ENCODE measurements around the gene C8G. TPM values are rescaled to one million over a fixed set of nuclear protein-coding genes. Genes with fewer than 3 reads are reported as not detected.

Gene C8G
- total RNA-seq, 1 donor from 2014 or later: 1.1 TPM

DNA sequence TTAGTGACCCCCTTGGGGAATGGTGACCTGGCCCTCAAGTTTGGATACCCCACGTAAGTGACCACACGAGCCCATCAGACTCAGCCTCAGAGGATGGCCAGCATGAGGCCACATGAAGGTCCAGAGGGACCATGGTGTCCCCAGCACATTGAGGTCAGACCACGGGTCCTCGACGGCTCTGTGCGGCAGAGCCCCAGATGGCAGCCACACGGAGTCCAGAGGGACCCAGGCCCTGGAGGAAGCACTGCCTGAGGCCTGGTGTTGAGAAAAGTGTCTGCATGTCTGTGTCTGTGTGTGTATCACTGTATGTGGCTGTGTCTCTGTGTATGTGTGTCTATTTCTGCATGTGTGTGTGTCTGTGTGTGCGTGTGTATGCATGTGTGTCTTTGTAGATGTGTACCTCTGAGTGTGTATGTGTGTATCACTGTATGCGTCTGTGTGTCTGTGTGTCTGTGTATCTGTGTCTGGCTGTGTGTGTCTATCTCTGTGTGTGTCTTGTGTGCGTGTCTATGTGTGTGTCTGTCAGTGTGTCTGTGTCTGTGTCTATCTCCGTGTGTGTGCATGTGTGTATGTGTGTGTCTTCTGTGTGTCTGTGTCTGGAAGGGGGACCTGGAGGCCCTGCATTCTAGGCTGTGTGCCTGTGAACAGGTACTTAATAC is 38.7 kb downstream of the C8G start:
- no peak for TF ChIP-seq CTCF (IDR thresholded peaks at IDR 0.05)
- intact Hi-C loops (cut with DNase I): no loop called here
- no peak for DNase-seq

GRCh38 chr9:136984464-136985026 is 39.5 kb downstream of the C8G start:
- no peak overlapping the region for H3K4me3 ChIP-seq
- H3K27me3 ChIP-seq: peaks cover 23% of the 10 kb centered on the region
- H3K4me1 ChIP-seq: peaks cover 5% of the 10 kb centered on the region
- DNase-seq: no peak
- no peak overlapping the region for H3K27ac ChIP-seq
- no peaks in the 10 kb centered on the region for H3K36me3 ChIP-seq
- ATAC-seq: no peak
- H3K9me3 ChIP-seq: no peaks in the 10 kb centered on the region
- no peak for TF ChIP-seq CTCF (IDR thresholded peaks at IDR 0.05)
- intact Hi-C loops (cut with DNase I): no loop called here

More for the DNA sequence above, 38.7 kb downstream of the C8G start:
- Histone ChIP-seq H3K9me3 (no peaks in the 10 kb centered on the region), H3K4me1 (peaks cover 5% of the 10 kb centered on the region), H3K27ac (no peak overlapping the region), H3K27me3 (peaks cover 23% of the 10 kb centered on the region), H3K36me3 (no peaks in the 10 kb centered on the region), H3K4me3 (no peak overlapping the region)
- ATAC-seq: no peak

- no peak for ATAC-seq
Measured at GRCh38 chr9:136985027-136985602, 40.1 kb downstream of the C8G start.

GRCh38 chr9:136985853-136986252 is 40.8 kb downstream of the C8G start:
- DNase-seq: no peak
- H3K9me3 ChIP-seq: no peaks in the 10 kb centered on the region
- no peaks in the 10 kb centered on the region for H3K36me3 ChIP-seq

More at GRCh38 chr9:136985027-136985602, 40.1 kb downstream of the C8G start:
- H3K36me3 ChIP-seq: no peaks in the 10 kb centered on the region
- TF ChIP-seq CTCF (IDR thresholded peaks at IDR 0.05): no peak
- no peak overlapping the region for H3K27ac ChIP-seq
- peaks cover 23% of the 10 kb centered on the region for H3K27me3 ChIP-seq
- intact Hi-C loops (cut with DNase I): no loop called here
- no peaks in the 10 kb centered on the region for H3K9me3 ChIP-seq
- DNase-seq: no peak
- H3K4me3 ChIP-seq: no peak overlapping the region
- peaks cover 5% of the 10 kb centered on the region for H3K4me1 ChIP-seq

GRCh38 chr9:136988872-136989271 is 43.8 kb downstream of the C8G start:
- no peak overlapping the region for H3K4me3 ChIP-seq
- intact Hi-C loops (cut with DNase I): no loop called here
- H3K9me3 ChIP-seq: no peaks in the 10 kb centered on the region
- peaks cover 2% of the 10 kb centered on the region for H3K36me3 ChIP-seq
- no peak overlapping the region for H3K27ac ChIP-seq
- no peak for TF ChIP-seq CTCF (IDR thresholded peaks at IDR 0.05)
- peaks cover 23% of the 10 kb centered on the region for H3K27me3 ChIP-seq
- ATAC-seq: no peak
- peaks cover 12% of the 10 kb centered on the region for H3K4me1 ChIP-seq
- DNase-seq: no peak

More at GRCh38 chr9:136985853-136986252, 40.8 kb downstream of the C8G start:
- no peak for TF ChIP-seq CTCF (IDR thresholded peaks at IDR 0.05)
- intact Hi-C loops (cut with DNase I): no loop called here
- Histone ChIP-seq H3K4me1 (peaks cover 5% of the 10 kb centered on the region), H3K4me3 (no peak overlapping the region), H3K27me3 (peaks cover 23% of the 10 kb centered on the region), H3K27ac (no peak overlapping the region)
- no peak for ATAC-seq
